HG02678 (cell line): Measurements from ENCODE around the gene HEBP2.
"Not testable (repeated sequence)": the region's sequence is repeated elsewhere in the genome, so short reads cannot be mapped to it uniquely, and the experiment has no call there.

Experiments used
- ATAC-seq: cut with Tn5 transposase; IDR thresholded peaks from one replicate; pipeline ENCODE4 v1.9.1; 2021; ENCODE audit warnings: mild to moderate bottlenecking, moderate library complexity; ENCODE audit not compliant: unreplicated experiment

Gene HEBP2, protein sequence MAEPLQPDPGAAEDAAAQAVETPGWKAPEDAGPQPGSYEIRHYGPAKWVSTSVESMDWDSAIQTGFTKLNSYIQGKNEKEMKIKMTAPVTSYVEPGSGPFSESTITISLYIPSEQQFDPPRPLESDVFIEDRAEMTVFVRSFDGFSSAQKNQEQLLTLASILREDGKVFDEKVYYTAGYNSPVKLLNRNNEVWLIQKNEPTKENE

DNA sequence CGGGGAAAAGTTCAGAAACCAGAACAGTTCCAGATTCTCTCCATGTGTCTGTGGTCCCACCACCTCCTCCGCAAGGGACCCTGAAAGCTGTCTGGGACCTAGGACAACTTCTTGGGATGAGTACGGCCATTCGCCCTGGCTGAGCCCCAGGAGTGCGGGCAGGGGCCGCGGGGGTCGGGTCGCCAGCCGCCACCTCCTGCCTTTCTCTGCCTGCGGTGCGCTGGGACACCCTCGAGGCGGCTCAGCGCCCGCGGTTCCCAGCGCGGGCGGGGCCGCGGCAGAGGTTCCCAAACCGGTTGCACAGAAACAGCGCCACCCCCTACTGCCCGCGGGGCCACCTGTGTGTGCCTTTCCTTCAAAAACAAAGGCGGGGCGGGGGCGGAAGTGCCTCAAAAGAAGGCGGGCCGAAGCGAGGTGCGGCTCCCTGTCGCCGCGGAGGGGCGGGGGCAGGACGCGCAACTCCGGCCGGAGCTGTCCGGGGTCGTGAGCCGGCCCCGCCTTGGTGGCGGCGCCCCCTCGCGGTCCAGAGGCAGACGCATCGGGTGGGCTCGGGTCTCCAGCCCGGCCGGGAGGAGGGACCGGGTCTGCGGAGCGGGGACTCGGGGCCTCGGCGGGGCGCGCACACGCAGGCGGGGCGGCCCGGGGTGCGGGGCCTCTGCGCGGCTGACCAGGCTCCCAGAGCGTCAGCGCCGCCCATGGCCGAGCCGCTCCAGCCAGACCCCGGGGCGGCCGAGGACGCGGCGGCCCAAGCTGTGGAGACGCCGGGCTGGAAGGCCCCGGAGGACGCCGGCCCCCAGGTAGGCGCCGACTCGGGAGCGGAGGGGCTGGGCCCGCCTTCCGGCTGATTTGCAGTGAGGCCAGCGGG is at the start of gene HEBP2:
HEBP2 (plus strand) TSS at position 423 of the 865 bp plus-strand sequence; CDS start at position 696, 273 bp downstream.
- ATAC-seq: peak; percentile 93

DNA sequence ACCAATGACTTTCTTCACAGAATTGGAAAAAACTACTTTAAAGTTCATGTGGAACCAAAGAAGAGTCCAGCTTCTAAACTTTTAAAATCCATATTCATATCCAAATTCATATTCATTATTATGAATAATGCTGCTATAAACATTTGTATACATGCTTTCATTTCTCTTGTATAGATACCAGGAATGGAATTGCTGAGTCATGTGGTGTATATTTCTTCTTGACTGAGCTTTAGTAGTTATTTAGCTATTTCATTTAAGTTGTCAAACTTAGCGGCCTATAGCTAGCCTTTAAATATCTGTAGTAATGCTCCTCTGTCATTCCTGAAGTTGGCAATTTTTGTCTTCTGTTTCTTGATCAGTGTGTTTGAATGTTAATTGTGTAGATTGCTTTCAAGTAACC is 46.1 kb upstream of the HEBP2 start:
- ATAC-seq: no peak

DNA sequence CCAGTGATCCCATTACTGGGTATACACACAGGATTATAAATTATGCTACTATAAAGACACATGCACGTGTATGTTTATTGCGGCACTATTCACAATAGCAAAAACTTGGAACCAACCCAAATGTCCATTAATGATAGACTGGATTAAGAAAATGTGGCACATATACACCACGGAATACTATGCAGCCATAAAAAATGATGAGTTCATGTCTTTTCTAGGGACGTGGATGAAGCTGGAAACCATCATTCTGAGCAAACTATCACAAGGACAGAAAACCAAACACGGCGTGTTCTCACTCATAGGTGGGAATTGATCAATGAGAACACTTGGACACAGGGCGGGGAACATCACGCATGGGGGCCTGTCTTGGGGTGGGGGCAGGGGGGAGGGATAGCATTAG is 35.3 kb upstream of the HEBP2 start:
- ATAC-seq: not testable (repeated sequence)

DNA sequence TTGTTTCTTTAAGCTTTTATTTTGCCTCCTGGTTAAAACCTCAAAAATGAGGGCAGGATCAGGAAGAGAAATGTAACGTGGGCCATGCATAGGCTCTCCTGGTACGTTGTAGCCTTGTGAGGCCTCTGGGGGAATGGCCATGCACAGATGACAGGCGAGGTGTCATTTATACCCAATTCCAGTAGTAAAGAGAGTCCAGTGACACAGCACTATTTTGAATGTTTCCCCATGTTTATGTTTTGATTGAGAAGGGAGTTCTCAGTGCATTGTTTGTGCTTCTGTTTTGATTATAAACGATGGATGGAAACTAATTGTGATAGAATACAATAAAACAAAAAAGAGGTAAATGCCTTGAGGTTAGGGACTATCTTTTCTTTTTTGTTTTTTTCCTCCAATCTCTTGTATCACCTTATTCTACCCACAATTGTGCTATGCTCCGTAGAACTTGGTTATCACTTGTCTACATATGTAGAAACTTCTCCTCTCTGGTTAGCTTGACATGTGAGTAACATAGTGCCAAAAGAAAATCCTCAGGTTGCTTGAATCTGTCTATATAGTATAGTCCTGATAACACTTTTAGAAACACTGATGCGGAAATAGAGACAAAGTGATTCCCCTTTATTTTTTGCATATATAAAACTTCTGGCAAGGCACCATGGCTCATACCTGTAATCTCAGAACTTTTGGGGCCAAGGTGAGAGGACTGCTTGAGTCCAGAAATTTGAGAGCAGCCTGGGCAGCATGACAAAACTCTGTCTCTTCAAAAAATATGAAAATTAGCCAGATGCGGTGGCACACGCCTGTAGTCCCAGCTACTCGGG is 33.2 kb upstream of the HEBP2 start:
- no peak for ATAC-seq

DNA sequence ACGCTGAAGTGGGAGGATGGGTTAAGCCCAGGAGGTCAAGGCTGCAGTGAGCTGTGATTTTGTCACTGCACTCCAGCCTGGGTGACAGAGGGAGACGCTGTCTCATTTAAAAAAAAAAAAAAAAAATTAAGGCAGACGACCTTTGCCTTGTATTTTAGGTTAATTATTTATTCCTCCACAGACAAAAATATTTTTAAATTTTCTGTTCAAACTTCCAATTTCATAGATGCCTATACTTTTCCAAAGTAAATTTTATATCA is 32.6 kb upstream of the HEBP2 start:
- ATAC-seq: no peak

DNA sequence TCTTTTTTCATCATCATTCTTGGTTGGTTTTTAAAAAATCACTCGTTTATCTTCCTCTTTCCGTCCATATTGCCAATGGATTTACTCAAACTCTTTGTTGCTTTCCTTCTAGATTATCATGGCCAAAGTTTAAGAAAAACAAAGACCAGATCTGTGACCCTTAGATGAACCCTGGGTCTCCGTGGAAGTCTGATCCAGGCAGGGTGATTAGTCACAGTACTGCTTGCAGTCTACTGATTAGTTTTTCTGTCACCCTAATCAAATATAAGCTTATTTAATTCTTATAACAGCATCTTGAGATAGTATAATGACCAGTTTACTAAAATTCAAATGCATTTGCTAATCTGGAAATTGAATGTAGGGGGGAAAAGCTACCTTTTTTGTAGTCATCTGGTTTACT is 32.3 kb upstream of the HEBP2 start:
- no peak for ATAC-seq

DNA sequence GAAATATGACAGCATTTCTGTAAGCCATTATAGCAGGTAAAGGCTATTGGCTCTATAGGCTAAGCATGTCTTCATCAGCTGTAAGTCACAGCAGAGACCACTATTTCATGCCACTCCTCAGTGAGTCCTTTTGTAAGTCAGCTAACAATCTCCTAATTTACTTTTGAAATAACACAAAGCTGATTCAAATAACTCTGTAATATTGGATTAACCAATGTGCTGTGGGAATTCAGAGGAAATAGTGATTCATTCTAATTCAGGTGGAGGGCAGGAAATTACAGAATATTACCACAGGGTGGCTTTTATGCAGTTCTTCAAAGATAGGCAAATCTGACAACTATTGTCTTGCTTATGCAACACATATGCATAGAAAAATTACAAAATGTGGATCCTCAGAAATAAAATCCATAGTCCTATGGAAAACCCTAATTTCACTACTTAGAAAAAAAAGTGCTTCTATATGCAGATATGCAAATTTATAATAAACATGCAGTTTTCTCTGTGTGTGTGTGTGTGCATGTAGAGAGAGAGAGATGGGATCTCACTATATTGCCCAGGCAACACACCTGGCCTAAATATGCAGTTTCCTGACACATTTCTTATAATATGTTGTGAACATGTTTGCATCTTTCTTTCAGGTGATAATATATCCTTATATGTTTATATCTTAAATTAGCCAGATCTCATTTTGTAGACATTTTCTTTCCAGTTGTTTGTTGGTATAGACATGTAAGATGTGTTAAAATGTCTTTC is 31.1 kb upstream of the HEBP2 start:
- ATAC-seq: no peak

DNA sequence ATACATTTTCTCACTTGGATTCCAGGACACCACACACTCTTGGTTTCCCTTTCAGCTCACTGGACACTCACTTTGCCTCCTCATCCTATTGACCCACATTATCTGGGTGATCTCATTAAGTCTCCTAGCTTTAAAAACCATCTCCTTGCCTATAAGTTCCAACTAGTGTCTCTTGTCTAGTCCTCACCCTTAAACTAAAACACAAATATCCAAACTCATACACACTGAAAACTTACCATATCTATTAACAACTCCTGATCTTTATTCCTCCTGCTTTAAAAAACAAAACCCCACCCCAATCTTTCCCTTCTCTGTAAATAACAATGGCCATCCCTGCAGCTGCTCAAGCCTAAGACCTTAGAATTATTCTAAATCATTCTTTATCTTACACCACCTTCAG is 29.8 kb upstream of the HEBP2 start:
- ATAC-seq: no peak

DNA sequence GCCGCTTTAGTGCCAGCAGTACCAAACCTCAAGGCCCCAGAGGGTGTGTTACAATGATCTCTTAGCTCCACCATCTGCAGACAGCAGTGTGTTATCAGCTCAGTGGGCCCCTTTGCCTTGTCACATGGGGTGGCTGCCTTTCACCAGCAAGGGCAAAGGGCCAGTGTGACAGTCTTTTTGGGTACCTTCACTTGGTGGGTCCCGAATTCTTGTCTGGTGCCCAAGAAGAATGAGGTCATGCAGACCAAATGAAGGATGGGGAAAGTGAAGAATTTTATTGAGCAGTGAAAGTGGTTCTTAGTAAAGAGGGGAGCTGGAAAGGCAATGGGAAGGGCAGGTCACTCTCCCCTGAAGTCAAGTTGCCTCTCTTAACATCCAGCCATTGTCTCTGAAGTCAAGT is 29.2 kb upstream of the HEBP2 start:
- ATAC-seq: no peak

DNA sequence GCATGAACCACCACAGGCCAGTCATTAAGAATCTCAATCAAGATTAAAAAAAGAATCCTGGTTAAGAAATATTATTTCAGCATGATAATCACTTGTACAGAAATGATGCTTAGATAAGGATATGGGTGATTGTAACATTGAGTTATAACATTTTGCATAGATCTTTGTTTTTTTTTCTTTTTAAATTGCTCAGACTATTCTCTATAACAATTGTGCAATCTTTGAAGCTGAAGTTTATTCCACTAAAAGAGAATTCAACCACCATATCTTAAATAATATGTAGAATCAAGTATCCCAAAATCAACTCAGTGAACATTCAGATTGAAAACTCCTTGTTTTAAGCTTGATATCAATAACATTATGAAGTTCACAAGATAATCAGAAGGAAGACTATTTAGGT is 27.0 kb upstream of the HEBP2 start:
- no peak for ATAC-seq

DNA sequence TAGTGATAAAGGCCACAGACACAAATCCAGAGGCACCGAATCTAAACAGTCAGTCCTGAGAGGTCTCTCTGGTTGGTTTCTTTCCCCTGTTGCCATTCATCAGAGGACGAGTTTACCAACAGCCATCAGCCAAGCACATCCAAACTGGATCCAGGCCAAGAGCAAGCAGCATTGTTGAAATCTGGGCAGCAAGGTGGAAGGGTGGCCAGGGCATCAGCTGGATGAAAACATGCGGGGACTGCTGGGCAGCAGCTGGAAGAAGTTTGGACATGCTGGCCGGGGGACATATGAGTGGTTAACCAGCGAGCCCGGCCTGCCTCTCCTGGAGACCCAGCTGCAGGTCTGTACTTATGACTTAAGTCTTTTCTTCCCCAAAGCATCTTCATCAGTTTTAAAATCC is 26.2 kb upstream of the HEBP2 start, which contains the start of gene SMIM28:
SMIM28 (plus strand) TSS at position 62 of the 400 bp plus-strand sequence; CDS start at position 230, 168 bp downstream.
- no peak for ATAC-seq

DNA sequence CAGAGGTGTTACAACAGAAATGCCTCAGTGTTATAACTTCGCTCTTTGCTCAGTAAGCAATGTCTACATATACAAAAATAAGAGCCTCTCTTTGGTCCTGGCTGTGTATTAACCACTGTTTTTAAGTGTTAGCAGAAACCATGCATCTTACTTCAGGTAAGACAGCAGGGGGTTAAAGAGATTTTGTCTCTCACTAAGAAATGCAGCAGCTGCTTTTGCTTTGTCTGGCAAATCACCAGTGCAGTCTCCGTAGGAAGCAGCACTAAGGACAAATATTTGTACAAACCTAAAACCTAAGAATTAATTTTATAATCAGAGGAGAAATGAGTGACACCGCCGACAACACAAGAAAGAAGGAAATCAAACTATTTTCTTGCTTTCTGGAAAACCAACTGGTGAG is 25.6 kb upstream of the HEBP2 start:
- ATAC-seq: no peak

DNA sequence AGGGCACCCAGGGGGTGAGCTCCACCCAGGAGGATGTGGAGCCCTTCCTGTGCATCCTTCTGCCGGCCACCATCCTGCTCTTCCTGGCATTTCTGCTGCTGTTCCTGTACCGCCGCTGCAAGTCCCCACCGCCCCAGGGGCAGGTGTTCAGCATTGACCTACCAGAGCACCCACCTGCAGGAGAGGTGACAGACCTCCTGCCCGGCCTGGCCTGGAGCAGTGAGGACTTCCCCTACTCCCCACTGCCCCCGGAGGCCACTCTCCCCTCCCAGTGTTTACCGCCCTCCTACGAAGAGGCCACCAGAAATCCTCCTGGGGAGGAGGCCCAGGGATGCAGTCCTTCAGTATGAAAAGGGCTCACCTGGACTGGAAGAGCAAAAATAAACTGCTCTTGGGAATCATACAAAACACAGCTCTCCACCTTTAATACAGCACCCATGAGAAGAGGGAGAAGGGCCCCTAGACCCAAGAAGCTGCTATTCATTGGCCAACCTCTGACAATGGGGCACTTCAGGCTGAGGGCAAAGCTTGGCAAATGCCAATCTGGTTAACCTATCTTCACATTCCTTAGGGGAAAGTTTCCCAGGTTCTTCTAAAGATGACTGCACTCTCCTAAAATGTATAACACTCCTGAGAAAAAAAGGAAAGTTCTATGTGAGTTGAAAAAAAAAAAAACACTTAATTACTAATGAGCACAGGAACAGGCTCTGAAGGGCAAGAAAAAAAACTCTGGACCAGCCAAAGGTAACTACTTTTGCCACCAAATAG is 21.3 kb upstream of the HEBP2 start:
- no peak for ATAC-seq

DNA sequence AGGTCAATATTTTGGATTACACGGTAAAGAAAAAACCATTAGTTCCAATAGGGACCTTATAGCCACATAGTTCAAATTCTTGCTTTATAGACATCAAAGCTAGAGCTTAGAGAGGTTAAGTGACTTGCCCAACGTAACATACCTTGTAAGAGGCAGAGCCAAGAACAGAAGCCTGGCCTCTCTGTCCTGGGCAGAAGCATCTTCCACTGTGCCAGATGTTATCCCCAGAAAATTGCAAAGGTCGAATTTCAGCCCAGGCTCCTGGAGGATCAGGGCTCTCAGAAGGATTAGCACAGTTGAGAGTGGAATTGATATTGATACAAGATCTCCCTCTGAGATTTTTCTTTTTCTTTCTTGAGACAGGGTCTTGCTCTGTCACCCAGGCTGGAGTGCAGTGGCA is 20.2 kb upstream of the HEBP2 start:
- ATAC-seq: no peak

DNA sequence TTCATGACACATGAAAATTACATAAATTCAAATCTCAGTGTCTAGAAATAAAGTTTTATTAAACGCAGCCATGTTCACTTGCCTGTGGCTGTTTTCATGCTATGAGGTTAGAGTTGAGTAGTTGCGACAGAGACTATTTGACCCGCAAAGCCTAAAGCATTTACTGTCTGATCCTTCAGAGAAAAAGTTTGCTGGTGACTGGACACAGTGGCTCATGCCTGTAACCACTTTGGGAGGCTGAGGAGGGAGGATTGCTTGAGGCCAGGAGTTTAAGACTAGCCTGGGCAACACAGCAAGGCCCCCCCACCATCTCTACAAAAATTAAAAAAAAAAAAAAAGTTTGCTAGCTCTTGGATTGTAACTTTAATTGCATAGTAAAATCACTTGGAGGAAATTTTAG is 17.1 kb upstream of the HEBP2 start:
- ATAC-seq: no peak

DNA sequence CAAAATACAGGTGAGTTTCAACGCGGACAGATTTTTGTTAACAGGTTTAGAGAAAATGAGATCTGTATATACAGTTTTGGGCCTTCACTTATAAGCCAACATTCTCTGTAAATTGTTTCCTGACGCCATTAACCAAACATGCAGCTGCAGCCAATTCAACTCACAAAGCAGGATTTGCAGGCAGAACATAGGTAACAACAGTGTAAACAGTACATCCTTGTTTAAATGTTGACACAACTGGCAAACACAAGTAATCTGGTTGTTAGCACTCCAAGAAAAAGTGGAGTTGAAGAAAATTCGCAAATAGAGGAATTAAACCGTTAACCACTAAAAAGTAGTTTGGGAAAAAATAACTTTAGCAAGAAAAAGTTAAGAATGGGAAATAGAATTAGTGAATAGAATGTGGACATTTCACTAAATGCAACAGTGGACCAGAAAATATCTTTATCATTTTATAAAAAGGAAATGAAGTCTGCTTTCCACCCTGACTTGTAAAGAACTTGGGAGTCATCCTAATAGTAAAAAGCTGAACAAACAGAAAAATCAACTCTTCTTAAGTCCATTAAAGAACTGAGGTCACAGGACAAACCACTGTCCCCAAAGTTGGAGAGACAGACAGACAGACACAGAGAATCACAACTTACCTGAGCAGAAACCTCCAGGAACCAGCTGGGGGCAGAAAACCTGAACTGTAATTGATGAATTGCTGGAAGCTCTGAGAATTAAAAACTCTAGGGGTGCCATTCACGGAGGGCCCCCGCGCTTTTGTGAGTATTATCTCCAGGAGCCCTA is 16.2 kb upstream of the HEBP2 start:
- no peak for ATAC-seq

DNA sequence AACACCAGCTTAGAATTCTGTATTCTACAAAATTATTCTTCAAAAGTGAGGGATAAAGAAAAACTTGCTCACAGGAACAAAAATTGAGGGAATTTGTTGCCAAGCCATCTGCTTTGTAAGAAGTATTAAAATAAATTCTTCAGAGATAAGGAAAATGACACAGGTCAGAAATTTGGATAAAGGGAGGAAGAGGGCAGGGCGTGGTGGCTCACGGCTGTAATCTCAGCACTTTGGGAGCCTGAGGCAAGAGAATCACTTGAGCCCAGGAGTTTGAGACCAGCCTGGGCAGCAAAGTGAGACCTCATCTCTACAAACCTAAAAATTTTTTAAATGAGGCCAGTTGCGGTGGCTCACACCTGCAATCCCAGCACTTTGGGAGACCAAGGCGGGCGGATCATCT is 14.5 kb upstream of the HEBP2 start:
- no peak for ATAC-seq

DNA sequence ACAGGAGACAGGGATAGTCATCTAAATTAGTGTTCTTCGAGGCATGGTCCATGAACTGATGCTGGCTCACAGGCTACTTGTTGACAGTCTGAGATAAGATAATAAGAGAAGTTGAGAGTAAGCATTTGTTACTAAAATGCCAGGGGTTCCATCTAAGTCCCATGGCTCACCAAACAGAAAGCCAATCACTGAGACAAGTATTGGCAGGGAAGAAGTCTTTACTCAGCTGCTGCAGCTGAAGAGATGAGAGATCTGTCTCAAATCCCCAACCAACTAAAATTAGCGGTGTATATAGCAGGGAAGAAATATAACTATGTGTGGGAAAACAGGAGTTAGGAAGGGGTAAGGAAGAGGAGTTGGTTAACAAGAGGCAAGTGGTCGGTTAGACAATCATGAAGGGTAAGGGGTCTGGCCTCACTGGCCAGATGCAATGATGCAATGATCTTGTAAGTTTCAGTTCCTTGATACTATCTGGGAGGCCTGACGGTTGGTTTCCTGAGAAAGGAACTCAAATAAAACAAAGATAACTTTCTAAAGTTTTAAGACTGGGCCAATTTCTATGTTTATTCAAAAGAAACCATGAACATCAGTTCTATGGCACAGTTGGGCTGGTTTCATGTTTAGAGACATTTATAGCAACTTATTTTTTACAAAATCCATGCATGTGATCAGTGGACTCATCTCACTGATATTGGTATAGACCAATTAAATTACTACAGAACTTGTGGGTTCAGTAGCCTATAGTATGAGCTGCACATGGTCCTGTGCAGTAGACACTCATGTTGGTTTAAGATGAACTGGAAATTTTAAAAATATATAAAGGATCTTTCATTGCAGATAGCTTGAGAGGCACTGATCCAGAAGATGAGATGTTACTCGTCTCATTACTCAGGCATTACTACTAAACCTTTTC is 9.9 kb upstream of the HEBP2 start:
- ATAC-seq: no peak

DNA sequence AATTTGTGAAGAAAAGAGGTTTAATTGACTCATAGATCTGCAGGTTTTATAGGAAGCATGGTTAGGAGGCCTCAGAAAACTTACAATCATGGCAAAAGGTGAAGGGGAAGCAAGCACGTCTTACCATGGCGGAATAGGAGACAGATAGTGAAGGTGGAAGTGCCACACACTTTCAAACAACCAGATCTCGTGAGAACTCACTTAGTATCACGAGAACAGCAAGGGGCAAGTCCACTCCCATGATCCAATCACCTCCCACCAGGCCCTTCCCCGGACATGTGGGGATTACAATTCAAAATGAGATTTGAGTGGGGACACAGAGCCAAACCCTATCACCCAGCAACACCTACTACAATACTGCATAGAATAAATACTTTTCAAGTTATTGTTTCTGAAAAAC is 7.3 kb upstream of the HEBP2 start:
- no peak for ATAC-seq
